GM23338 (cell line): ENCODE results near the gene OTUB2. TPM values are rescaled to one million over a fixed set of nuclear protein-coding genes. Genes with fewer than 3 reads are reported as not detected.

Source experiments
- ATAC-seq: fragments of 200-7000 bp; cut with Tn5 transposase; 3 replicates; pipeline ENCODE4 v1.9.1; 2020
- DNase-seq: peaks from one replicate; pipeline ENCODE4 v3.0.0-alpha.2; 2015; ENCODE audit warnings: low spot score
- H2AFZ ChIP-seq: fragments of 200-600 bp; sonication (generic); 2 replicates; pipeline ENCODE4 v1.8.0; 2016; ENCODE audit warnings: antibody characterized with exemption, mild to moderate bottlenecking, moderate library complexity
- H3F3A ChIP-seq: fragments of 200-600 bp; sonication (generic); replicated peaks from 2 replicates; pipeline ENCODE4 v1.8.0; 2017; ENCODE audit warnings: antibody characterized with exemption, mixed run types, low read depth
- H3K27ac ChIP-seq: fragments of 200-600 bp; sonication (generic); 2 replicates; pipeline ENCODE4 v1.6.1; 2016; ENCODE audit warnings: low read depth
- H3K27me3 ChIP-seq: fragments of 200-600 bp; sonication (generic); 2 replicates; pipeline ENCODE4 v1.8.0; 2016; ENCODE audit warnings: mild to moderate bottlenecking, mixed run types, moderate library complexity; ENCODE audit not compliant: insufficient read depth
- H3K36me3 ChIP-seq: fragments of 200-600 bp; sonication (generic); 2 replicates; pipeline ENCODE4 v1.8.0; 2016; ENCODE audit warnings: mild to moderate bottlenecking; ENCODE audit not compliant: insufficient read depth
- H3K4me1 ChIP-seq: fragments of 200-600 bp; sonication (generic); 2 replicates; pipeline ENCODE4 v1.8.0; 2016; ENCODE audit warnings: mild to moderate bottlenecking, moderate library complexity; ENCODE audit not compliant: insufficient read depth
- H3K4me2 ChIP-seq: fragments of 200-600 bp; sonication (generic); 2 replicates; pipeline ENCODE4 v1.7.1; 2017; ENCODE audit warnings: mixed run types
- H3K4me3 ChIP-seq: fragments of 200-600 bp; sonication (generic); 2 replicates; pipeline ENCODE4 v1.6.1; 2016; ENCODE audit warnings: mixed run types
- H3K79me2 ChIP-seq: fragments of 200-600 bp; sonication (generic); replicated peaks from 2 replicates; pipeline ENCODE4 v1.8.0; 2017; ENCODE audit warnings: mild to moderate bottlenecking; ENCODE audit not compliant: insufficient read depth
- H3K9me2 ChIP-seq: fragments of 200-600 bp; sonication (generic); 2 replicates; pipeline ENCODE4 v1.8.0; 2017; ENCODE audit not compliant: insufficient read depth
- H4K20me1 ChIP-seq: fragments of 200-600 bp; sonication (generic); replicated peaks from 2 replicates; pipeline ENCODE4 v1.8.0; 2017; ENCODE audit warnings: mild to moderate bottlenecking; ENCODE audit not compliant: insufficient read depth
- H3K27ac Mint-ChIP-seq: 2 replicates; pipeline ENCODE4 v1.8.0; 2020; ENCODE audit warnings: inconsistent platforms, mild to moderate bottlenecking, moderate library complexity, mixed read lengths
- H3K27me3 Mint-ChIP-seq: 3 replicates; pipeline ENCODE4 v1.8.0; 2022; ENCODE audit warnings: low read depth, mild to moderate bottlenecking, moderate library complexity, mixed read lengths, inconsistent platforms; ENCODE audit not compliant: insufficient read depth, poor library complexity
- H3K36me3 Mint-ChIP-seq: 3 replicates; pipeline ENCODE4 v1.8.0; 2021; ENCODE audit warnings: low read depth, mild to moderate bottlenecking, inconsistent platforms, moderate library complexity, mixed read lengths
- H3K4me1 Mint-ChIP-seq: 3 replicates; pipeline ENCODE4 v1.8.0; 2020; ENCODE audit warnings: mild to moderate bottlenecking, inconsistent platforms, mixed read lengths
- H3K4me3 Mint-ChIP-seq: 3 replicates; pipeline ENCODE4 v1.8.0; 2021; ENCODE audit warnings: moderate library complexity, mild to moderate bottlenecking, inconsistent platforms, mixed read lengths
- H3K9me3 Mint-ChIP-seq: 3 replicates; pipeline ENCODE4 v1.8.0; 2020; ENCODE audit warnings: moderate library complexity, mild to moderate bottlenecking, inconsistent platforms, mixed read lengths
- CREB1 ChIP-seq: fragments of 250-450 bp; sonication (Bioruptor Pico); IDR thresholded peaks from 2 replicates; pipeline ENCODE4 v1.5.0; 2020; ENCODE audit warnings: low read depth, mild to moderate bottlenecking, moderate library complexity
- EZH2 ChIP-seq: fragments of 200-600 bp; sonication (generic); IDR thresholded peaks from one replicate; pipeline ENCODE4 v1.8.0; 2017; ENCODE audit warnings: antibody characterized with exemption, mild to moderate bottlenecking, low read depth; ENCODE audit not compliant: unreplicated experiment
- NANOG ChIP-seq: IDR thresholded peaks from 2 replicates; pipeline ENCODE4 v1.6.1; 2016; ENCODE audit warnings: antibody characterized with exemption, borderline replicate concordance
- POLR2AphosphoS5 ChIP-seq: IDR thresholded peaks from 2 replicates; pipeline ENCODE4 v1.6.1; 2016; ENCODE audit warnings: antibody characterized with exemption, low read depth
- STAT1 ChIP-seq: IDR thresholded peaks from one replicate; pipeline ENCODE4 v1.6.1; 2016; ENCODE audit warnings: antibody characterized with exemption; ENCODE audit not compliant: unreplicated experiment
- ZNF114 ChIP-seq: fragments of 250-450 bp; sonication (Bioruptor Pico); IDR thresholded peaks from 2 replicates; pipeline ENCODE4 v1.5.0; 2020; ENCODE audit warnings: mild to moderate bottlenecking, moderate library complexity
- ZNF331 ChIP-seq: fragments of 250-450 bp; sonication (Bioruptor Pico); IDR thresholded peaks from 2 replicates; pipeline ENCODE4 v1.5.0; 2020; ENCODE audit warnings: low read depth, mild to moderate bottlenecking, moderate library complexity
- polyA plus RNA-seq: library from polyadenylated mRNA; unstranded; fragments of >200 nt; fragmentation: Nextera tagmentation; extraction: Ambion mirVana; gene quantifications from 2 replicates; pipeline ENCODE4 v1.2.1, GENCODE V29; 2016
- total RNA-seq: library from RNA; depleted of rRNA; stranded (reverse); fragments of >200 nt; shearing (Covaris generic); gene quantifications from 2 replicates; pipeline ENCODE4 v1.2.3, GENCODE V29; 2014
- TF ChIP-seq, protein P1 (sequence below): fragments of 250-450 bp; sonication (Bioruptor Pico); IDR thresholded peaks from 2 replicates; pipeline ENCODE4 v1.5.0; 2020; ENCODE audit warnings: mild to moderate bottlenecking, moderate library complexity
- TF ChIP-seq, protein P2 (sequence below), 2 experiments: fragments of 200-600 bp in 1 of 2; sonication (generic) in 1 of 2; conservative IDR thresholded peaks; 2 replicates each; pipeline versions ENCODE4 v1.5.1 to v1.6.1; 2016 to 2017; ENCODE audit warnings: antibody characterized with exemption in 2 of 2, low read depth in 2 of 2, mild to moderate bottlenecking in 2 of 2, moderate library complexity in 1 of 2
- TF ChIP-seq, protein P3 (sequence below): IDR thresholded peaks from 2 replicates; pipeline ENCODE4 v1.6.1; 2016; ENCODE audit warnings: antibody characterized with exemption

Gene OTUB2
- total and polyA plus RNA-seq, 2 experiments from 2014 or later, result 2.1 to 4.1 TPM

DNA sequence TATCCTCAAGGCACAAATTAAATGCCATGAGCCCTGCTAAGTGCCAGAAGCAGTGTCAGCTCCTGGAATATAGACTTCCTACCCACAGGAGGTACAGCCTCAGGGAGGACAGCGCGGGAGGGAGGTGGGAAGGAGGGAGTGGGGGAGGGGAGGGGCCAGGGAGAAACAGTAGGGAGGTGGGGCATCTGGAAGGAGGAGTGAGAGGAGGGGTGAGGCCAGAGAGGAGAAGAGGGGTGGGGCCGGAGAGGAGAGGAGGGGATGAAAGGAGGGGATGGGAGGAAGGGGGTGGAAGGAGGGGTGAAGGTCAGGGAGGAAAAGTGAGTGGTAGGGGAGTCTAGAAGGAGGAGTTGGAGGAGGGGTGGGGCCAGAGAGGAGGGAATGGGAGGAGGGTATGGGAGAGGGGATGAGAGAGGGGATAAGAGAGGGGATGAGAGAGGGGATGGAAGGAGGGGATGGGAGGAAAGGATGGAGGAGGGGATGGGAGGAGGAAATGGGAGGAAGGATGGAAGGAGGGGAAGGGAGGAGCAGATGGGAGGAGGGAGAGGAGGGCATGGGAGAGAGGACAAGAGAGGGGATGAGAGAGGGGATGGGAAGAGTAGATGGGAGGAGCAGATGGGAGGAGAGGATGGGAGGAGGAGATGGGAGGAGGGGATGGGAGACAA lies 38.2 kb upstream of the OTUB2 start (continued):
- TF ChIP-seq, protein P1, sequence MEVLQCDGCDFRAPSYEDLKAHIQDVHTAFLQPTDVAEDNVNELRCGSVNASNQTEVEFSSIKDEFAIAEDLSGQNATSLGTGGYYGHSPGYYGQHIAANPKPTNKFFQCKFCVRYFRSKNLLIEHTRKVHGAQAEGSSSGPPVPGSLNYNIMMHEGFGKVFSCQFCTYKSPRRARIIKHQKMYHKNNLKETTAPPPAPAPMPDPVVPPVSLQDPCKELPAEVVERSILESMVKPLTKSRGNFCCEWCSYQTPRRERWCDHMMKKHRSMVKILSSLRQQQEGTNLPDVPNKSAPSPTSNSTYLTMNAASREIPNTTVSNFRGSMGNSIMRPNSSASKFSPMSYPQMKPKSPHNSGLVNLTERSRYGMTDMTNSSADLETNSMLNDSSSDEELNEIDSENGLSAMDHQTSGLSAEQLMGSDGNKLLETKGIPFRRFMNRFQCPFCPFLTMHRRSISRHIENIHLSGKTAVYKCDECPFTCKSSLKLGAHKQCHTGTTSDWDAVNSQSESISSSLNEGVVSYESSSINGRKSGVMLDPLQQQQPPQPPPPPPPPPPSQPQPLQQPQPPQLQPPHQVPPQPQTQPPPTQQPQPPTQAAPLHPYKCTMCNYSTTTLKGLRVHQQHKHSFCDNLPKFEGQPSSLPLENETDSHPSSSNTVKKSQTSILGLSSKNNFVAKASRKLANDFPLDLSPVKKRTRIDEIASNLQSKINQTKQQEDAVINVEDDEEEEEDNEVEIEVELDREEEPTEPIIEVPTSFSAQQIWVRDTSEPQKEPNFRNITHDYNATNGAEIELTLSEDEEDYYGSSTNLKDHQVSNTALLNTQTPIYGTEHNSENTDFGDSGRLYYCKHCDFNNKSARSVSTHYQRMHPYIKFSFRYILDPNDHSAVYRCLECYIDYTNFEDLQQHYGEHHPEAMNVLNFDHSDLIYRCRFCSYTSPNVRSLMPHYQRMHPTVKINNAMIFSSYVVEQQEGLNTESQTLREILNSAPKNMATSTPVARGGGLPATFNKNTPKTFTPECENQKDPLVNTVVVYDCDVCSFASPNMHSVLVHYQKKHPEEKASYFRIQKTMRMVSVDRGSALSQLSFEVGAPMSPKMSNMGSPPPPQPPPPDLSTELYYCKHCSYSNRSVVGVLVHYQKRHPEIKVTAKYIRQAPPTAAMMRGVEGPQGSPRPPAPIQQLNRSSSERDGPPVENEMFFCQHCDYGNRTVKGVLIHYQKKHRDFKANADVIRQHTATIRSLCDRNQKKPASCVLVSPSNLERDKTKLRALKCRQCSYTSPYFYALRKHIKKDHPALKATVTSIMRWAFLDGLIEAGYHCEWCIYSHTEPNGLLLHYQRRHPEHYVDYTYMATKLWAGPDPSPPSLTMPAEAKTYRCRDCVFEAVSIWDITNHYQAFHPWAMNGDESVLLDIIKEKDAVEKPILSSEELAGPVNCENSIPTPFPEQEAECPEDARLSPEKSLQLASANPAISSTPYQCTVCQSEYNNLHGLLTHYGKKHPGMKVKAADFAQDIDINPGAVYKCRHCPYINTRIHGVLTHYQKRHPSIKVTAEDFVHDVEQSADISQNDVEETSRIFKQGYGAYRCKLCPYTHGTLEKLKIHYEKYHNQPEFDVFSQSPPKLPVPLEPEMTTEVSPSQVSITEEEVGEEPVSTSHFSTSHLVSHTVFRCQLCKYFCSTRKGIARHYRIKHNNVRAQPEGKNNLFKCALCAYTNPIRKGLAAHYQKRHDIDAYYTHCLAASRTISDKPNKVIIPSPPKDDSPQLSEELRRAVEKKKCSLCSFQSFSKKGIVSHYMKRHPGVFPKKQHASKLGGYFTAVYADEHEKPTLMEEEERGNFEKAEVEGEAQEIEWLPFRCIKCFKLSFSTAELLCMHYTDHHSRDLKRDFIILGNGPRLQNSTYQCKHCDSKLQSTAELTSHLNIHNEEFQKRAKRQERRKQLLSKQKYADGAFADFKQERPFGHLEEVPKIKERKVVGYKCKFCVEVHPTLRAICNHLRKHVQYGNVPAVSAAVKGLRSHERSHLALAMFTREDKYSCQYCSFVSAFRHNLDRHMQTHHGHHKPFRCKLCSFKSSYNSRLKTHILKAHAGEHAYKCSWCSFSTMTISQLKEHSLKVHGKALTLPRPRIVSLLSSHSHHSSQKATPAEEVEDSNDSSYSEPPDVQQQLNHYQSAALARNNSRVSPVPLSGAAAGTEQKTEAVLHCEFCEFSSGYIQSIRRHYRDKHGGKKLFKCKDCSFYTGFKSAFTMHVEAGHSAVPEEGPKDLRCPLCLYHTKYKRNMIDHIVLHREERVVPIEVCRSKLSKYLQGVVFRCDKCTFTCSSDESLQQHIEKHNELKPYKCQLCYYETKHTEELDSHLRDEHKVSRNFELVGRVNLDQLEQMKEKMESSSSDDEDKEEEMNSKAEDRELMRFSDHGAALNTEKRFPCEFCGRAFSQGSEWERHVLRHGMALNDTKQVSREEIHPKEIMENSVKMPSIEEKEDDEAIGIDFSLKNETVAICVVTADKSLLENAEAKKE, result no peak
- no peak for TF ChIP-seq NANOG

DNA sequence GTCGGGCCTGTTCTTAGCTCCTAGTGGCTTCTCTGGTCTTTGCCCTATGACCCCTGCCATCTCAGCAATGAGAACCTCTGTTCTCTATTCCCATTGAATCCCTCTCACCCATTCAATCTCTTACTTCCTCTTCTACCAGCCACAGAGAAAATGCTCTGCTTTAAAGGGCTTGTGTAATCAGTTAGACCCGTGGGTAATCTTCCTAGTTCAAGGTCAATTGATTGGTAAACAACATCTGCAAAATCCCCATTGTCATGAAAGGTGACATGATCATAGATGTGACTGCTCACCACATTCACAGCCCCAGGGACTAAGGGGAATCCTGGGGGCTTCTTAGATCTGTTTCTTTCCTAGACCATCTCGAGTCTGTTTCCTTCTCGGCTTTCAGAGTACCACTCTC lies 36.2 kb upstream of the OTUB2 start:
- H3K4me2 ChIP-seq, result no peak overlapping the region
- no peak for TF ChIP-seq EZH2
- no peaks in the 10 kb centered on the region for H3K36me3 ChIP-seq
- no peak overlapping the region for H3K4me3 ChIP-seq
- H3K9me2 ChIP-seq, result no peaks in the 10 kb centered on the region
- no peak overlapping the region for H3K27ac ChIP-seq
- no peaks in the 10 kb centered on the region for H4K20me1 ChIP-seq
- H3K4me1 ChIP-seq, result no peaks in the 10 kb centered on the region
- Mint-ChIP-seq H3K9me3 (no peaks in the 10 kb centered on the region), H3K4me1 (peaks cover 6% of the 10 kb centered on the region), H3K27ac (no peak overlapping the region), H3K36me3 (no peaks in the 10 kb centered on the region; the same call in 2 of the 3 replicates), H3K4me3 (no peak overlapping the region), H3K27me3 (peaks cover 14% of the 10 kb centered on the region)
- H3K79me2 ChIP-seq, result no peaks in the 10 kb centered on the region
- no peaks in the 10 kb centered on the region for H3F3A ChIP-seq
- no peaks in the 10 kb centered on the region for H3K27me3 ChIP-seq
- DNase-seq (no peak), ATAC-seq (no peak)
- no peak overlapping the region for H2AFZ ChIP-seq

GRCh38 chr14:93991212-93991611 lies 34.9 kb upstream of the OTUB2 start:
- H3K27ac Mint-ChIP-seq, result no peak overlapping the region
- no peaks in the 10 kb centered on the region for H3K36me3 ChIP-seq
- no peak overlapping the region for H3K27ac ChIP-seq
- H3K4me2 ChIP-seq, result no peak overlapping the region
- H3K4me1 Mint-ChIP-seq, result peaks cover 10% of the 10 kb centered on the region
- ATAC-seq (no peak), DNase-seq (no peak)
- no peaks in the 10 kb centered on the region for H3K4me1 ChIP-seq
- H3F3A ChIP-seq, result no peaks in the 10 kb centered on the region
- H3K79me2 ChIP-seq, result no peaks in the 10 kb centered on the region
- H3K27me3 Mint-ChIP-seq, result peaks cover 14% of the 10 kb centered on the region
- no peaks in the 10 kb centered on the region for H3K9me2 ChIP-seq
- no peaks in the 10 kb centered on the region; the same call in 2 of the 3 replicates for H3K36me3 Mint-ChIP-seq
- H2AFZ ChIP-seq, result no peak overlapping the region
- H3K4me3 Mint-ChIP-seq, result no peak overlapping the region
- H3K4me3 ChIP-seq, result no peak overlapping the region
- H4K20me1 ChIP-seq, result no peaks in the 10 kb centered on the region
- no peaks in the 10 kb centered on the region for H3K27me3 ChIP-seq
- H3K9me3 Mint-ChIP-seq, result no peaks in the 10 kb centered on the region
- TF ChIP-seq STAT1 (no peak), POLR2AphosphoS5 (no peak), CREB1 (CRISPR knock-in tag) (no peak), ZNF331 (CRISPR knock-in tag) (no peak), ZNF114 (CRISPR knock-in tag) (no peak)
- TF ChIP-seq, protein P2, sequence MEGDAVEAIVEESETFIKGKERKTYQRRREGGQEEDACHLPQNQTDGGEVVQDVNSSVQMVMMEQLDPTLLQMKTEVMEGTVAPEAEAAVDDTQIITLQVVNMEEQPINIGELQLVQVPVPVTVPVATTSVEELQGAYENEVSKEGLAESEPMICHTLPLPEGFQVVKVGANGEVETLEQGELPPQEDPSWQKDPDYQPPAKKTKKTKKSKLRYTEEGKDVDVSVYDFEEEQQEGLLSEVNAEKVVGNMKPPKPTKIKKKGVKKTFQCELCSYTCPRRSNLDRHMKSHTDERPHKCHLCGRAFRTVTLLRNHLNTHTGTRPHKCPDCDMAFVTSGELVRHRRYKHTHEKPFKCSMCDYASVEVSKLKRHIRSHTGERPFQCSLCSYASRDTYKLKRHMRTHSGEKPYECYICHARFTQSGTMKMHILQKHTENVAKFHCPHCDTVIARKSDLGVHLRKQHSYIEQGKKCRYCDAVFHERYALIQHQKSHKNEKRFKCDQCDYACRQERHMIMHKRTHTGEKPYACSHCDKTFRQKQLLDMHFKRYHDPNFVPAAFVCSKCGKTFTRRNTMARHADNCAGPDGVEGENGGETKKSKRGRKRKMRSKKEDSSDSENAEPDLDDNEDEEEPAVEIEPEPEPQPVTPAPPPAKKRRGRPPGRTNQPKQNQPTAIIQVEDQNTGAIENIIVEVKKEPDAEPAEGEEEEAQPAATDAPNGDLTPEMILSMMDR (conservative IDR thresholded peaks at IDR 0.05; ENCODE audit: low read depth in 2 of 2), result no peak
- TF ChIP-seq, protein P3, sequence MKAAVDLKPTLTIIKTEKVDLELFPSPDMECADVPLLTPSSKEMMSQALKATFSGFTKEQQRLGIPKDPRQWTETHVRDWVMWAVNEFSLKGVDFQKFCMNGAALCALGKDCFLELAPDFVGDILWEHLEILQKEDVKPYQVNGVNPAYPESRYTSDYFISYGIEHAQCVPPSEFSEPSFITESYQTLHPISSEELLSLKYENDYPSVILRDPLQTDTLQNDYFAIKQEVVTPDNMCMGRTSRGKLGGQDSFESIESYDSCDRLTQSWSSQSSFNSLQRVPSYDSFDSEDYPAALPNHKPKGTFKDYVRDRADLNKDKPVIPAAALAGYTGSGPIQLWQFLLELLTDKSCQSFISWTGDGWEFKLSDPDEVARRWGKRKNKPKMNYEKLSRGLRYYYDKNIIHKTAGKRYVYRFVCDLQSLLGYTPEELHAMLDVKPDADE, result no peak
